HG02943 (cell line): Measurements from ENCODE around the gene PPP4R3C.
"Not testable (repeated sequence)": the region's sequence is repeated elsewhere in the genome, so short reads cannot be mapped to it uniquely, and the experiment has no call there.

ENCODE experiments used
- ATAC-seq: cut with Tn5 transposase; IDR thresholded peaks from one replicate; pipeline ENCODE4 v1.9.1; 2021; ENCODE audit warnings: mild to moderate bottlenecking, low read depth, moderate library complexity; ENCODE audit not compliant: unreplicated experiment

PPP4R3C gene

DNA sequence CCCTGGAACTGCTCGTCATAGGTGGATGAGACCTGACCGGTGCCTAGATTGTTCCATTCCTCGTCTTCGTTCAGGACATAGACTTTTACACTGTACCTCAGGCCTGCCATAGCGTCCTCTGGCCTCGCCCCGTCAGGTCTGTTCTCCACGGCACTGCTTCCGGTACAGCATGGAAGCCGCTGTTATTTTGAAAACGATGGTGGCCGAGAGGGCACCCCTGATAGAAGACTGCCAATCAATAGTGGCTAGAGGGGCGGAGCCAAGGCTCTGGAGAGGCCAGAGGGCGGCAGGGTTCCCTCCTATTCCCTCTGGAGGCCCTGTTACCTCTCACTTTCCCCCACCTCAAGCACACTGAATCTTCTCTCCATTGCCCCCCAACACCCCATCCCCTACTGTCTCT lies at the start of gene PPP4R3C:
Gene PPP4R3C (minus strand): TSS at position 155 of the 400 bp plus-strand sequence. CDS start 45 bp downstream, at position 110.
- no peak for ATAC-seq

DNA sequence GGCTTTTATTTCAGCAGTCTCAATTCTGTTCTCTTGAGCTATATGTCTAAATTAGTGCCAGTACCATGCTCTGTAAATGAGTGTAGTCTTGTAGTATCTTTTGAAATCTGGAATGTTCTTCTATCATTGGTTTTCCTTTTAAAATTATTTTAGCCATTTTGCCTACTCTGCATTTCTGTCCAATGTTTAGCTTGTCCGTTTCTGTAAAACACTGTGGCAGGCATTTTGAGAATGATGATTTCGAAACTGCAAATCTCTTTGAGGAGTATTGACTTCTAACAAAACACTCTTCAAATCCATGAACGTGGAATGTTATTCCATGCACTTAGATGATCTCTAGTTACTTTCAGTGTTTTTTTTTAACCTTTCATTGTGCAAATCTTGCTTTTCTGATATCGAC lies 28.3 kb upstream of the PPP4R3C start:
- no peak for ATAC-seq

DNA sequence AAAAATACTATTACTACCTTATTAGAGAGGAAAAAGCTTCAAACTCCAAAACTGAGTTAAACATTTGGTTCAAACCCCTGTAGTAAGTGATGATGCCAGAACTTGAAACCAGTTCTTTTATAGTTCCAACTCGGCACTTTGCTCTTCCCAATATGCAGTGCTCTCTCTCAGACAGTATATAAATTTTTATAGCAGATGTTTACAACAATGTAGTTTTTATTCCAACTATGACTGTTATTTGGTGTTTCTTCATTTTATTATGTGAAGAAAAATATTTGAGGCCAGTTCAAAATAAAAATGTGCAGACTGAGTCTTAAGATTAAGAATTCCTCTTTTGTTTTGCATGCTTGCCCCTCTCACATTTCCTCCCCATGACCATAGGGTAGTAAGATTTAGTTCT lies 2.9 kb upstream of the PPP4R3C start:
- no peak for ATAC-seq

DNA sequence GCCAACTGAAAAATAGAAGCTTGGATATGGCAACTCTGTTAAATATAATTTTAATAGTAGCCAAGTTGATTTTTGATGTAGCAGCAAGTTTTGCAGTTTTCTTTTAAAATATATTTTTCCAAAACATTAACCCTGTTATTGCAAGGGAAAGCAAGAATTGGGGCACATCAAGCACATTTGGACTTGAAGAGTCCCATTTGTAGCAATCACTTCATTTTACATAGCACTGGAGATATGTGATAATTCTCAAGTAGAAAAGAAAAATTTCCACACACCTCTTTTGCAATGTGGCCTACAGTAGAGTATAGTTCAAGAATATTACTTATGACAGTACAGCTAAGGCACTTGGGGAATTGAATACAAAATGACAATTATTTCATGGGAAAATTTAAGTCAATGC lies 1.9 kb upstream of the PPP4R3C start:
- ATAC-seq, result no peak

DNA sequence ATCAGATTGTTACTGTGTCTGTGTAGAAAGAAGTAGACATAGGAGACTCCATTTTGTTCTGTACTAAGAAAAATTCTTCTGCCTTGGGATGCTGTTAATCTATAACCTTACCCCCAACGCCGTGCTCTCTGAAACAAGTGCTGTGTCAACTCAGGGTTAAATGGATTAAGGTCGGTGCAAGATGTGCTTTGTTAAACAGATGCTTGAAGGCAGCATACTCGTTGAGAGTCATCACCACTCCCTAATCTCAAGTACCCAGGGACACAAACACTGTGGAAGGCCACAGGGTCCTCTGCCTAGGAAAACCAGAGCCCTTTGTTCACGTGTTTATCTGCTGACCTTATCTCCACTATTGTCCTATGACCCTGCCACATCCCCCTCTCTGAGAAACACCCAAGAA lies 4.0 kb downstream of the PPP4R3C start:
- not testable (repeated sequence) for ATAC-seq

DNA sequence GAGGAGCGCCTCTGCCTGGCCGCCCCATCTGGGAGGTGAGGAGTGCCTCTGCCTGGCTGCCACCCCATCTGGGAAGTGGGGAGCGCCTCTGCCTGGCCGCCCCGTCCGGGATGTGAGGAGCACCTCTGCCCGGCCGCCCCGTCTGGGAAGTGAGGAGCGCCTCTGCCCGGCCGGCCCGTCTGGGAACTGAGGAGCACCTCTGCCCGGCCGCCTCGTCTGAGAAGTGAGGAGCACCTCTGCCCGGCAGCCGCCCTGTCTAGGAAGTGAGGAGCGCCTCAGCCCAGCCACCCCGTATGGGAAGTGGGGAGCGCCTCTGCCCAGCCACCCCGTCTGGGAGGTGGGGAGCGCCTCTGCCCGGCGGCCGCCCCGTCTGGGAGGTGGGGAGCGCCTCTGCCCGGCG lies 4.6 kb downstream of the PPP4R3C start:
- ATAC-seq, result not testable (repeated sequence)

DNA sequence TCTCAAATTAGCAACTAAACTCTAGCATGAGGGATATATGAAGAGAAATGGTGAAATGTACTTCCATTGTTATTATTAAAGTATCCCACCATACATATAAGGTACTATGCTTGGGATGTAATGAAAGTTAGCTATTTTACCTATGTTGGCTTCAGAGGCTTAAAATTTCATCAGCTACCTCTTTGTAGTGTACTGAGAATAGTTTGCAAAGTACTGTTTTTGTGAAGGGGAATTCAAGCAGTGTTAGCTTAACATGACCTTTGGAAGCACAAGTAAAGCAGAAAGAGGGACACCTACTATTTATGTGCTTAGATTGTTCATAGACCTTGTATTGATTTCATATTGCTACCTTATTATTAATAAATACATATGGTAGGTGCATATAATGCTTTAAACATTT lies 11.8 kb downstream of the PPP4R3C start:
- ATAC-seq, result no peak

DNA sequence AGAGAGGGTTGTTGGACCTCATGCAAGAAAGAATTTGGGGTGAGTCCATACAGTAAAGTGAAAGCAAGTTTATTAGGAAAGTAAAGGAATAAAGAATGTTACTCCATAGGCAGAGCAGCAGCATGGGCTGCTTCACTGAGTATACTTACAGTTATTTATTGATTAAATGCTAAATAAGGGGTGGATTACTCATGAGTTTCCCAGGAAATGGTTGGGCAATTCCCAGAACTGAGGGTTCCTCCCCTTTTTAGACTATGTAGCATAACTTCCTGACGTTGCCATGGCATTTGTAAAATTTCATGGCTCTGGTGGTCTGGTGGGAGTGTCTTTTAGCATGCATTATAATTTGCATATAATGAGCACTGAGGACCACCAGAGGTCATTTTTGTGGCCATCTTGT lies 16.7 kb downstream of the PPP4R3C start:
- no peak for ATAC-seq

DNA sequence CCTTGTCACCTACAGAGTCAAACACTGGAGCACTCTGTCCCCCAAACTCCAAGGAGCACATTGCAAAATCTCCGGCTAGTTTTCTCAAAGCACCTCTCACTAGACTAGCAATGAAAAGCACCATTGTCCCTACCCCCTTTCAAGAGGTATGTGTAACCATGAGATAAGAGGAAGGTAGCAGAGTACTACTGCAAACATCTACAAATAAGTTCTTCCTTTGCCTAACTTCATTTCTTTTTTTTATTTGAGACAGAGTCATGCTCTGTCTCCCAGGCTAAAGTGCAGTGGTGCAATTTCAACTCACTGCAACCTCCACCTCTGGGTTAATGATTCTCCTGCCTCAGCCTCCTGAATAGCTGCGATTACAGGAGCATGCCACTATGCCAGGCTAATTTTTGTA lies 17.7 kb downstream of the PPP4R3C start:
- ATAC-seq, result no peak

DNA sequence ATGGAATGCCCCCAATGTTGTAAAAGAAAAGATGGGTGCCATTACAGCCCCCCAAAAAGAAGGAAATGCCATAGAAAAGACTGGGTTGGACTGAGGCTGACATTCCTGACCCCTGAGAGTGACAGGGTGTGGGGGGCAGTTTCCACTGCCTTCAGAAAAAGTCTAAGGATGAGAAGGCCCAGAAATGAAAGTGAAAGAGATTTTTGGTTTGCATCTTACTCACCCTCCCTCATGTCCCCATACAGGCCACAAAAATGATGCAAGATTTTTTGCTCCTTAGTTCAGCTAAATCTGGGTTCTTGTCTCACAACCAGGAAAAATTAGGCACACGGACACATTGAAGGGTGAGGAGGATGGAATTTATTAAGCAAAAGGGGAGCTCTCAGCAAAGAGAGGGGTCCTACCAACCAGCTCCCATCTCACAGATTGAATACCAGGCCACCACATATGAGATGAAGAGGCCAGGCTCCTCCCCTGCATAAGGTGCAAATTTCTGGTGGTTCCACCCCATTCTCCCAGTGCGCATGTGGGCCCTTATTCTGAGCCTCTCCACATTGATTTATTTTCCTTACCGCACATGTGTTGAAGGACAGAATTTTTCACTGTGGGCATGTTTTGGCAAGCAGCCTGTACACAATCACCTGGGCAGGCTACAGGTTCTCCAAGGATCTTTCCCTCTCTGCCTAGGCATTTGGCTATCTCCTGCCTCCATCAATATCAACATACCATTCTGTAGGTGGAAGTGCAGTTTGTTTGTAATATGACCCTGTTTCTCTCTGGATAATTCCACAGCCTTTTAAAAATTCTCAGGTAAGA lies 18.8 kb downstream of the PPP4R3C start:
- no peak for ATAC-seq

DNA sequence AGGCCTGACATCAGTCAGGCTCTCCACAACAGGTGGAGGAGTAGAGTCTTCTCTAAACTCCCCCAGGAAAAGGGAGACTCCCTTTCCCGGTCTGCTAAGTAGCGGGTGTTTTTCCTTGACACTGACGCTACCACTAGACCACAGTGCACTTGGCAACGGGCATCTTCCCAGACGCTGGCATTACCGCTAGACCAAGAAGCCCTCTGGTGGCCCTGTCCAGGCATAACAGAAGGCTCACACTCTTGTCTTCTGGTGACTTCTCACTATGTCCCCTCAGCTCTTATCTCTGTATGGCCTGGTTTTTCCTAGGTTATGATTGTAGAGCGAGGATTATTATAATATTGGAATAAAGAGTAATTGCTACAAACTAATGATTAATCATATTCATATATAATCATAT lies 20.7 kb downstream of the PPP4R3C start:
- ATAC-seq, result not testable (repeated sequence)

DNA sequence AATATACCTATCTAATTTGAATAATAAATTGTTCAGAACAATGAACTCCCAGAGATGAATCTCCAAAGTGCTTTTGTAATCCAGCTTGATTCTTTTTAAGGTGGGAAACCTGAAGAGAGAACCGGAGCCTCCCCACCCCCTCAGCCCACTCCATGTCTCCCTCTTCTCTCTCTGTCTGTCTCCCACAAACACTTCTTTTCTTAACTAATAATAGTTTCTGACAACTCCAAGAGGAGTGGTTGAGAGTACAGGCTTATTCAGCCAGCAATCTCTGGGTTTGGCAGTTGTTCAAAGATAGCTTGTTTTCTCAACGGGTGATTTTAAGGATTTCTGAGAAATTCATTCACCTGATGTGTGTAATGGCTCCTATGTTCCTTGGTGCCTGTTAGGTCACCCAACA lies 23.4 kb downstream of the PPP4R3C start:
- no peak for ATAC-seq

DNA sequence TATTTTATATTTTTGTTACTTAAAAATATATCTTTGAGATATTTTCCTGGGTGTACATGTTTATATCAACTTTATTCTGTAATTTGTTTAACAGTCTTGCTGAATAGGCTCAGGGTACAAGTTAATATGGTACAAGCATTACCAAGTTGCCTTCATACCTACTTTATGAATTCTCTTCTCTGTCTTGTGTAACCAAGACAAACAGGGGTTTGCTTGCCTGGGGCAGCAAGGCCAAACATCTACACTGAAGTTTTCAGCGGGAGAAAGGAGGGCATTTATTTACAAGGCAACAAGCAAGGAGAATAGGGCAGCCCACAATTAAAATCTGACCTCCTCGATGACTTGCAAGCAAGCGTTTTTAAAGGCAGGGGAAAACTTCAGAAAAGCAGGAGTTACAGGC lies 24.2 kb downstream of the PPP4R3C start:
- no peak for ATAC-seq

DNA sequence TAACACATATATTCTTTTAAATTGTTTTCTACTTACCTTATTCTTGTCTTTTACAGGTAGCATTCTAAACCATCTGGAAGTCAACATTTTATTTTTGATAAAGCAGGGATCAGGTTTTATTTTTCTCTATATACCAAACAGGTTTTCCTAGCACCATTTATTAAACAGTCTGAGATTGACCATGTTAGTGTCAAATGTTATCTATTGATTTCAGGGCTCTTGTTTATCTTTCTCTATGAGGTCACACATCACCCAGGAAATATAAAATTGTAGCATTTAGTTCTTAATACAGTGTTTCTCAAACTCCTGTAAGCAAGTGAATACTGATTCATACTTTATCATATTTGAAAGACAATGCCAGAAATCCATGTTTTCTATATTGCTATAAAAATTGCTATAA lies 28.1 kb downstream of the PPP4R3C start:
- ATAC-seq, result no peak
